Kidney (tissue), 14 donors: Measurements from ENCODE around the gene GXYLT1. TPM values are rescaled to one million over a fixed set of nuclear protein-coding genes. Genes with fewer than 3 reads are reported as not detected.

Source experiments
- DNase-seq, 5 donors: peaks; one replicate each; pipeline ENCODE4 v3.0.0-alpha.2; 2013 to 2020
- FAIRE-seq: peaks from 2 replicates; lab custom pipeline; 2012; peaks lifted over from hg19 to GRCh38; lab: Jason Lieb, UNC
- H3K27ac ChIP-seq, 2 donors: one replicate each; pipeline ENCODE4 v1.7.0; 2013; ENCODE audit warnings: low read depth in 2 of 2, low read length in 2 of 2, inconsistent platforms in 1 of 2
- H3K27me3 ChIP-seq: one replicate; pipeline ENCODE4 v1.7.1; 2013; ENCODE audit warnings: low read length, inconsistent platforms; ENCODE audit not compliant: control insufficient read depth, insufficient read depth
- H3K36me3 ChIP-seq, 3 donors: one replicate each; pipeline versions ENCODE4 v1.7.0 to v1.7.1; 2013; ENCODE audit warnings: low read length in 3 of 3, control low read depth in 1 of 3, inconsistent platforms in 1 of 3; ENCODE audit not compliant: insufficient read depth in 3 of 3, control insufficient read depth in 2 of 3
- H3K4me1 ChIP-seq, 3 donors: one replicate each; pipeline versions ENCODE4 v1.7.0 to v1.7.1; 2013; ENCODE audit warnings: low read length in 3 of 3, inconsistent platforms in 1 of 3, low read depth in 1 of 3; ENCODE audit not compliant: control insufficient read depth in 2 of 3, insufficient read depth in 2 of 3
- H3K4me3 ChIP-seq, 3 donors: one replicate each; pipeline versions ENCODE4 v1.7.0 to v1.8.1; 2013; ENCODE audit warnings: low read length in 3 of 3, control low read depth in 1 of 3, inconsistent platforms in 1 of 3
- H3K9ac ChIP-seq, 3 donors: one replicate each; pipeline versions ENCODE4 v1.7.0 to v1.7.1; 2013; ENCODE audit warnings: low read length in 3 of 3, control low read depth in 1 of 3, inconsistent platforms in 1 of 3
- H3K9me3 ChIP-seq, 3 donors: one replicate each; pipeline versions ENCODE4 v1.7.0 to v1.7.1; 2013; ENCODE audit warnings: low read length in 3 of 3, control low read depth in 1 of 3, inconsistent platforms in 1 of 3; ENCODE audit not compliant: control insufficient read depth in 2 of 3, insufficient read depth in 1 of 3
- intact Hi-C: fragments of 100-400 bp; cut with DNase I; formaldehyde crosslinking; loops from one replicate; pipeline ENCODE4 v1.11.1; 2022
- polyA plus RNA-seq: library from polyadenylated mRNA; stranded (reverse); fragments of 350-450 nt; fragmentation: Illumina TruSeq; extraction: RNeasy Lipid Tissue Mini Kit (QIAGEN cat#74804); gene quantifications from one replicate; pipeline ENCODE4 v1.2.3, GENCODE V29; 2014; ENCODE audit warnings: low read depth, low replicate concordance; ENCODE audit not compliant: insufficient read depth
- total RNA-seq: library from RNA; stranded (reverse); fragmentation: NEBNext Ultra II Directional; extraction: Animal tissue kit (Norgen Biotek cat#: 25700); gene quantifications from one replicate; pipeline ENCODE4 v1.2.1, GENCODE V29; 2021
- TF ChIP-seq, protein P1 (sequence below): IDR thresholded peaks from 3 replicates; pipeline ENCODE4 v1.5.1; 2012; ENCODE audit warnings: mild to moderate bottlenecking, moderate library complexity, borderline replicate concordance; ENCODE audit not compliant: insufficient read depth; ENCODE audit errors: extremely low read depth
- donor health status: control.
- donor health status: control.
- donor health status: control.
- donor health status: control.
- donor health status: control.
- donor health status: DM: yes; HTN: yes; CAD: no.
- donor health status: Normal renal cell carcinoma (clear cell type).

The GXYLT1 gene
- total and polyA plus RNA-seq, 2 donors from 2014 or later, result 3.2 to 13.4 TPM

DNA sequence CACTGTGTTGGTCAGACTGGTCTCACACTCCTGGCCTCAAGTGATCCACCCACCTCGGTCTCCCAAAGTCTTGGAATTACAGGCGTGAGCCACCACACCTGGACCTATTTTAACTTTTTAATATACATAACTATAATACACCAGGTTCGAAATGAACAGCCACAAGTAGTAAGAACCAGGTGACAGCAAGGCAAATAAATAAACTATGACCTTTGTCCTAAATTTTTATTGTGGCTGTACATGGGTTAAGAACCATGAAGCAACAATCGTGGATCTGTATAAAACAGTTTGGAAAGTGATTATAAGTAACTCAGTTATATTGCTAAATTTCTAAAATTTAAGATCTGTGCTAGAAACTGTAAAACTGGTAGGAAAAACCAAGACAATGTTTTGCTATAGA is 41.5 kb downstream of the GXYLT1 start:
- Histone ChIP-seq H3K4me3 (no peak overlapping the region), H3K27ac (no peak overlapping the region), H3K9me3 (no peaks in the 10 kb centered on the region), H3K4me1 (peaks cover 0 to 8% (median 2%) of the 10 kb centered on the region in 3 donors), H3K27me3 (no peaks in the 10 kb centered on the region), H3K36me3 (no peaks in the 10 kb centered on the region), H3K9ac (no peak overlapping the region)
- no peak for FAIRE-seq
- intact Hi-C loops, result no loop called here
- TF ChIP-seq, protein P1, sequence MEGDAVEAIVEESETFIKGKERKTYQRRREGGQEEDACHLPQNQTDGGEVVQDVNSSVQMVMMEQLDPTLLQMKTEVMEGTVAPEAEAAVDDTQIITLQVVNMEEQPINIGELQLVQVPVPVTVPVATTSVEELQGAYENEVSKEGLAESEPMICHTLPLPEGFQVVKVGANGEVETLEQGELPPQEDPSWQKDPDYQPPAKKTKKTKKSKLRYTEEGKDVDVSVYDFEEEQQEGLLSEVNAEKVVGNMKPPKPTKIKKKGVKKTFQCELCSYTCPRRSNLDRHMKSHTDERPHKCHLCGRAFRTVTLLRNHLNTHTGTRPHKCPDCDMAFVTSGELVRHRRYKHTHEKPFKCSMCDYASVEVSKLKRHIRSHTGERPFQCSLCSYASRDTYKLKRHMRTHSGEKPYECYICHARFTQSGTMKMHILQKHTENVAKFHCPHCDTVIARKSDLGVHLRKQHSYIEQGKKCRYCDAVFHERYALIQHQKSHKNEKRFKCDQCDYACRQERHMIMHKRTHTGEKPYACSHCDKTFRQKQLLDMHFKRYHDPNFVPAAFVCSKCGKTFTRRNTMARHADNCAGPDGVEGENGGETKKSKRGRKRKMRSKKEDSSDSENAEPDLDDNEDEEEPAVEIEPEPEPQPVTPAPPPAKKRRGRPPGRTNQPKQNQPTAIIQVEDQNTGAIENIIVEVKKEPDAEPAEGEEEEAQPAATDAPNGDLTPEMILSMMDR, result no peak
- DNase-seq, result no peak

DNA sequence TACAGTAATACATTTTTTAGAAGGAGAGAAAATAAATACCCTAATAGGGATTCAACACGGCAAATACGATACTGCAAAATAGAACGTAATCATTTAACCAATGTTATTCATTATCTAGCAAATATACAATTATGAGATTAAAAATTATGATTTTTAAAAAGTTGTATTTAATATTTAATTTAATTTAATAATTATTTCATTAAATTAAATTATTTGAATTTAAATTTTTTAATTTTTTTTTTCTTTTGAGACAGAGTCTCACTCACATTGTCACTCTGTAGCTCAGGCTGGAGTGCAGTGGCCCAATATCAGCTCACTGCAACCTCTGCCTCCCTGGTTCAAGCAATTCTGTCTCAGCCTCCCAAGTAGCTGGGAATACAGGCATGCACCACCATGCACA is 42.0 kb downstream of the GXYLT1 start:
- H3K36me3 ChIP-seq, result no peaks in the 10 kb centered on the region
- intact Hi-C loops, result no loop called here
- H3K4me3 ChIP-seq, result no peak overlapping the region
- H3K9ac ChIP-seq, result no peak overlapping the region
- TF ChIP-seq, protein P1, result no peak
- no peaks in the 10 kb centered on the region for H3K9me3 ChIP-seq
- FAIRE-seq, result peak; percentile 87
- DNase-seq, result no peak
- H3K4me1 ChIP-seq, result peaks cover 0 to 8% (median 2%) of the 10 kb centered on the region in 3 donors
- H3K27me3 ChIP-seq, result no peaks in the 10 kb centered on the region
- no peak overlapping the region for H3K27ac ChIP-seq

DNA sequence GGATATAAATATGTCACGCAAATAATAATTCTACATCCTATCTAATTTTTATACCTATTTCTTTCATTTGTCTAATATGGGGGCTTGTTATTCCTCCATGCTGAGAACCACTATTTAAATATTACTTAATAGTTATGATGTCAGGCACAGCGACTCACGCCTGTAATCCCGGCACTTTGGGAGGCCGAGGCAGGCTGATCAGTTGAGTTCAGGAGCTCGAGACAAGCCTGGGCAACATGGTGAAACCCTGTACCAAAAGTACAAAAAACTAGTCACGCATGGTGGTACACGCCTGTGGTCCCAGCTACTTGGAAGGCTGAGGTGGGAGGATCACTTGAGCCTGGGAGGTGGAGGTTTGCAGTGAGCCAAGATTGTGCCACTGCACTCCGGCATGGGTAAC is 45.2 kb downstream of the GXYLT1 start:
- H3K27me3 ChIP-seq, result no peaks in the 10 kb centered on the region
- TF ChIP-seq, protein P1, result no peak
- FAIRE-seq, result no peak
- H3K27ac ChIP-seq, result no peak overlapping the region
- H3K9me3 ChIP-seq, result no peaks in the 10 kb centered on the region
- H3K36me3 ChIP-seq, result no peaks in the 10 kb centered on the region
- H3K9ac ChIP-seq, result no peak overlapping the region
- intact Hi-C loops, result no loop called here
- H3K4me1 ChIP-seq, result no peaks in the 10 kb centered on the region
- DNase-seq, result no peak
- H3K4me3 ChIP-seq, result no peak overlapping the region

DNA sequence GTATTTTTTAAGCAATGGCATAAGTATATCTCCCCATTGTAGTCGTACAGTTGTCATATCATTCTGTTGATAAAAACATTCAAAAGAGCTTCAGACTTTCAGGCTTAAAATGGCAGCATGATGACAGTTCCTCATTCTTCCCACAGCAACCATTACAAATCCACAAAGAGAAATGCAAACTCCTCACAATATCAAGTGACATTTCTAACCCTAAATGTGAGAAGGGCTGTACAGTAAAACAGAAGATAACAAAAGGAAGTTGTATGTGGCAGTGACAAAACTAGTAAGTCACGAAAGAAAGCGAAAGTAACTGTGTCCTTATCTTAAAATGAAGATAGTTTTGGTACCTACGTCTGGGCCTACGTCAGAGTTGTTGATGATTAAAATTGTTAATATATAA is 46.7 kb downstream of the GXYLT1 start:
- Histone ChIP-seq H3K9ac (no peak overlapping the region), H3K9me3 (no peaks in the 10 kb centered on the region), H3K4me3 (peak overlapping the region in 2 of 3 donors; percentile 23 to 59), H3K4me1 (no peaks in the 10 kb centered on the region), H3K27ac (no peak overlapping the region), H3K36me3 (no peaks in the 10 kb centered on the region), H3K27me3 (no peaks in the 10 kb centered on the region)
- no peak for DNase-seq
- intact Hi-C loops, result no loop called here
- no peak for FAIRE-seq
- TF ChIP-seq, protein P1, result no peak
